Neutrophil (primary cell): ENCODE measurements around the gene BCORL1.

Source experiments
- H3K27ac ChIP-seq: fragments of 200-600 bp; sonication (generic); 2 replicates; pipeline ENCODE4 v1.5.1; 2016; ENCODE audit warnings: mild to moderate bottlenecking, moderate library complexity
- H3K27me3 ChIP-seq: fragments of 200-600 bp; sonication (generic); 2 replicates; pipeline ENCODE4 v1.6.0; 2016; ENCODE audit warnings: mild to moderate bottlenecking
- H3K36me3 ChIP-seq: fragments of 200-600 bp; sonication (generic); 2 replicates; pipeline ENCODE4 v1.5.1; 2017
- H3K4me1 ChIP-seq, 2 experiments: fragments of 200-600 bp in 1 of 2; sonication (generic) in 1 of 2; 1 replicate in 1 of 2; 2 replicates in 1 of 2; pipeline versions ENCODE4 v1.5.1 to v1.6.1; 2013 to 2016; ENCODE audit warnings: low read depth in 1 of 2, low read length in 1 of 2, mild to moderate bottlenecking in 1 of 2, moderate library complexity in 1 of 2; ENCODE audit not compliant: control insufficient read depth in 1 of 2, insufficient read depth in 1 of 2
- H3K4me3 ChIP-seq, 2 experiments: fragments of 200-600 bp in 1 of 2; sonication (generic) in 1 of 2; 1 replicate in 1 of 2; 2 replicates in 1 of 2; pipeline ENCODE4 v1.5.1; 2013 to 2016; ENCODE audit warnings: low read depth in 1 of 2, low read length in 1 of 2, mild to moderate bottlenecking in 1 of 2, moderate library complexity in 1 of 2
- H3K9me3 ChIP-seq: fragments of 200-600 bp; sonication (generic); 2 replicates; pipeline ENCODE4 v1.5.1; 2016
- TF ChIP-seq, protein P1 (sequence below): fragments of 200-600 bp; sonication (generic); IDR thresholded peaks from 2 replicates; pipeline ENCODE4 v1.5.1; 2016; ENCODE audit warnings: antibody characterized with exemption

BCORL1 gene

DNA sequence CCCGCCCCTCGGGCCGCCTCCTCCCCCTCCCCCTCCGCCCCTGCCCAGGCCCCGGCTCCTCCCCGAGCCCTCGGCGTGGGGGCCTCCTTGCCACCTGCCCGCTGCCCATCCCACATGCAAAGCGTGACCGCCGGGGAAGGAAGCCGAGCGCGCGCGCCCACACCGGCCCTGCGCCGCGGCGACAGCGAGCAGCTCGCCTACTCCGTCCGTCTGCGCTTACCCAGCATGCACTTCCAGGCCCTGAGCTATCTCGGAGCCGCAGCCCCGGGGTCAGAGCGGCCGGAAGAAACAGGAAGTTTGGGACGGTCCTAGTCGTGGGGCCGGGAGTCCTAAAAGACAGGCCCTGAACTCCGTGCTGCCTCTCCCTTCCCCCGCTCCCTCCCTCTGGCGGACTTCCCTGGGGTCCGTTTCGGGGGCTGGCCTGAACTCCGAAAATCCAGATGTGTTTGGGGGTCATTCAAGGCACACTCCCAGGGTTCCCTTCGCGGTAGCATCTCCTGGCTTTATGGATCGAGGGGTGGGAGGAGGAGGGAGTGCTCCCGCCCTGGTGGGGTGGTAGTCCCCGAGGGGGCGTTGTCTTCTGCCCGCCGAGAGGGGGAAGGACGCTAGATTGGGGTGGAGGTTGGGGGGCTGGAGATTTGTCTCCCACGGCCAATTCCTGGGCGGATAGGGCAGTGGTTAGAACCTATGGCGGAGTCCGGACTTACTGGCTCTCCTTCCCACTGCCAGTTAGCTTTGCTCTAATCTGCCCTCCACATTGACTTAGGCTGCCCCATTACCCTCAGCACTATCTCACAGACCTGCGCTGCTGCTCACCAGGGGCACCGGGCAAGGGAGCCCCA is 25.0 kb upstream of the BCORL1 start:
- peak overlapping the region; percentile 92 for H3K27ac ChIP-seq
- no peaks in the 10 kb centered on the region for H3K36me3 ChIP-seq
- peaks cover 43 to 46% of the 10 kb centered on the region in 2 experiments for H3K4me1 ChIP-seq
- H3K9me3 ChIP-seq, result no peaks in the 10 kb centered on the region
- no peaks in the 10 kb centered on the region for H3K27me3 ChIP-seq
- TF ChIP-seq, protein P1, sequence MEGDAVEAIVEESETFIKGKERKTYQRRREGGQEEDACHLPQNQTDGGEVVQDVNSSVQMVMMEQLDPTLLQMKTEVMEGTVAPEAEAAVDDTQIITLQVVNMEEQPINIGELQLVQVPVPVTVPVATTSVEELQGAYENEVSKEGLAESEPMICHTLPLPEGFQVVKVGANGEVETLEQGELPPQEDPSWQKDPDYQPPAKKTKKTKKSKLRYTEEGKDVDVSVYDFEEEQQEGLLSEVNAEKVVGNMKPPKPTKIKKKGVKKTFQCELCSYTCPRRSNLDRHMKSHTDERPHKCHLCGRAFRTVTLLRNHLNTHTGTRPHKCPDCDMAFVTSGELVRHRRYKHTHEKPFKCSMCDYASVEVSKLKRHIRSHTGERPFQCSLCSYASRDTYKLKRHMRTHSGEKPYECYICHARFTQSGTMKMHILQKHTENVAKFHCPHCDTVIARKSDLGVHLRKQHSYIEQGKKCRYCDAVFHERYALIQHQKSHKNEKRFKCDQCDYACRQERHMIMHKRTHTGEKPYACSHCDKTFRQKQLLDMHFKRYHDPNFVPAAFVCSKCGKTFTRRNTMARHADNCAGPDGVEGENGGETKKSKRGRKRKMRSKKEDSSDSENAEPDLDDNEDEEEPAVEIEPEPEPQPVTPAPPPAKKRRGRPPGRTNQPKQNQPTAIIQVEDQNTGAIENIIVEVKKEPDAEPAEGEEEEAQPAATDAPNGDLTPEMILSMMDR, result peak; percentile 16
- H3K4me3 ChIP-seq, result peak overlapping the region; percentile 60 to 63

DNA sequence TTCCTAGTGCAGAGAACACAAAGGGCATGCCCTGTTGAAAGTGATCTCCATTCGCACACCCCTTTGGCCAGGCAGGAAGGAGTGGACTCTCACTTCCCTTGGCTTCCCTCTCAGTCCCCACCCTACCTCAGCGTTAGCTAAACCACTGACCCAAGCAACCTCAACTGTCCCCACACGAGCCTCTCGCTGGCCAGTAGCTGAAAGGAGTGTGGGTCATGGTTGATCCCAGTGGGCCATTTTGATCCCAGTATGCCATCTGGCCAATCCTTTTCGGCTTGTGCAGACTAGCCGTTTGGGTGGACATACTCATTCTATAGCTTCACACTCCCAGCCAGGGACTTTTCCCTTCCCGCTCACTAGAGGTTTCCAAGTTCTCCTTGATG is 24.4 kb upstream of the BCORL1 start:
- H3K27me3 ChIP-seq, result no peaks in the 10 kb centered on the region
- no peaks in the 10 kb centered on the region for H3K36me3 ChIP-seq
- peaks cover 42 to 44% of the 10 kb centered on the region in 2 experiments for H3K4me1 ChIP-seq
- no peaks in the 10 kb centered on the region for H3K9me3 ChIP-seq
- peak overlapping the region; percentile 92 for H3K27ac ChIP-seq
- peak overlapping the region; percentile 60 to 63 for H3K4me3 ChIP-seq
- TF ChIP-seq, protein P1, result no peak

DNA sequence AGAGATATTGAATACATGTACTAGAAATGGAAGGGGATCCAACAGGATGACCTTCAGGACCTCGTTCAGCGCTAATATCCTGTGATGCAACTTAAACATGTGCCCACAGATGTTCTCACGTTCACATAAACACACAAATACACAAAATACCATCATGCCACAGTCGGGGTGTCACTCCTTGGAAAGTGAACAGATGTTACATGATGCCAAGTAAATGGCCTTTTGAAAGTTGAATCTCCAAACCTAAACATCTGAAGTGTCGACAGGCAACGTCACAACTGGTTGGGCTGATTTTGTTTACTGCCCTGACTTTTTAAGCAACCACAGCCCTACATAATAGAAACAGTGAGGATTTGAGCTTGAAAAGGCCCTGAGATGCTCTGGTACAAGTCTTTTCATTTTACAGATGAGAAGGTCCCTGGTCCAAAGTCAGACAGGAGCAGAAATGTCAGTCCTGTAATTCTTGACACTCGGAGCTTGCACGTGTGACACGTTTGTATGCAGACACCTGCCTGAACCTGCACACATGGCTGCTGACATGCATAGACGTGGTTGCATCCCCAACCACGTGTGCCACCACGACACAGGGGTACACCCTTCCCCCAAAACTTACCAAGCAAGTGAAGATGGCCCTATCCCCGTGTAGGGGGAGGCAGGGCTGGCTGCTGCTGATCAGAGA is 23.5 kb upstream of the BCORL1 start:
- TF ChIP-seq, protein P1, result no peak
- Histone ChIP-seq H3K9me3 (no peaks in the 10 kb centered on the region), H3K27me3 (no peaks in the 10 kb centered on the region), H3K36me3 (no peaks in the 10 kb centered on the region), H3K4me3 (no peak overlapping the region), H3K4me1 (peaks cover 39 to 42% of the 10 kb centered on the region in 2 experiments), H3K27ac (no peak overlapping the region)

DNA sequence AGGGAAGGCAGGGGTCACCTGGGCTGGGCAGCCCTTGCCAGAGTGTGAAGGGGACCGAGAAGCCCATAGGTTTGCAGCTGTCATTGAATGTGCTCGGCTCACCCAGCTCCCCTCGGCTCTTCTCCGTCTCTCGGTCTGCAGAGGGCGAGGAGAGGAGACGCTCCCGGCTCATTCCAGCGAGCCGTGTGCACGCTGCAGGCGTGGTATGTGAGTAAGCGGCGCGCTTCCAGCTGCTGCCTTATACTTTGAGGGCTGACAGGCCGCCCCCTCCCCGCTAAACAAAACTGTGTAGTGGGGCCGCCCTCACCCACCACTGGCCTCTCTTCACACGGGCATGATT is 23.0 kb upstream of the BCORL1 start:
- Histone ChIP-seq H3K27ac (no peak overlapping the region), H3K4me3 (no peak overlapping the region), H3K9me3 (no peaks in the 10 kb centered on the region), H3K4me1 (peaks cover 39 to 42% of the 10 kb centered on the region in 2 experiments), H3K36me3 (no peaks in the 10 kb centered on the region), H3K27me3 (no peaks in the 10 kb centered on the region)
- TF ChIP-seq, protein P1, result no peak

DNA sequence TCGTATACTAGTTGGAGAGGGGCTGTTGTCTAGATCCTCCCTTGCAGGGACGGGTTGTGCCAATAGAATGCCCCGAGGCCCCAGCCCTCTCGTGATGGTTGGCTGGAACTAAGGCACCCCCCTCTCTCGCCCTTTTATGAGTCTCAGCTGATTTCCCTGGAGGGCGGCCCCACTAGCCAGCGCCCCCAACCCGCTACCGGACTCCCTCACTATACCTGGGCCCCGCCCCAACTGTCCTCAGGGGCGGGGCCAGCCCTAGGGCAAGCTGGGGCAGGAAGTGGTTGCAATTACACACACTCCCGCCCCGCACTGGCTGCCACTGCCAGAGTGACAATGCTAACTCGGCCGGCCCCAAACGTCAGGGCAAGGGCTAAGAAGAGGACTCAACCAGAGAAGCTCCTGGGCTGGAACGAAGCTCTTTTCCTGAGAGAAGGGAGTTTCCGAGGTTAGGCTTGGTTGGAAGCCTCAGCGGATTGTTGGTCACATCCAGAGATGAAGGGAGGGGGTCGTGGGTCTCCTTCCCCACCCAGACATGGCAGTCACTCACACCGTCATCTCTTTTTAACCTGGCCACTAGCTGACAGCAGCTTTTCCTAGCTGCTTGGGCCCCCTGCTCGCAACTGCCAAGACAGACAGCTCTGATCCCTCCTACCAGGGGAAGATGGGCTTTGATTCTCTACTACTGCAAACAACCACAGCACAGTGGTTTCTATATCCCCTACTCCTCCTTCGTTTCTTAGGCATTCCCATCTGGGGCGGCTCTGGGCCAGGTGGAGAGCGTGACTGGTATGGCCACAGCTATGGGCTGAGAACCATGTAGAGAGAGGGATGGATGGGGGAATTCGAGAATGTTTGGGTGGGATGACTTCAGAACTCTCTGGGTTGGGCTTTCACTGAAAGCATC is 21.0 kb upstream of the BCORL1 start:
- TF ChIP-seq, protein P1, result peak; percentile 16
- peak overlapping the region; percentile 52 to 57 for H3K4me3 ChIP-seq
- H3K27ac ChIP-seq, result peak overlapping the region; percentile 92
- H3K36me3 ChIP-seq, result no peaks in the 10 kb centered on the region
- H3K9me3 ChIP-seq, result no peaks in the 10 kb centered on the region
- no peaks in the 10 kb centered on the region for H3K27me3 ChIP-seq
- H3K4me1 ChIP-seq, result peaks cover 38 to 40% of the 10 kb centered on the region in 2 experiments
